ENCODE measurements around the gene AMPD3.

Gene AMPD3

GRCh38 chr11:10540546-10540914, 85.5 kb downstream of the AMPD3 start:
- Histone ChIP-seq H3K9me3 (ENCODE audit: control insufficient read depth, insufficient read depth, low read length) (no peaks in the 10 kb centered on the region), H3K9ac (ENCODE audit: low read depth, low read length) (peak overlapping the region; percentile 55), H3K4me1 (ENCODE audit: control insufficient read depth, insufficient read depth, low read length) (no peaks in the 10 kb centered on the region), H3K4me3 (ENCODE audit: low read depth, low read length) (peak overlapping the region; percentile 83), H3K36me3 (ENCODE audit: control insufficient read depth, insufficient read depth, low read length) (no peaks in the 10 kb centered on the region), H3K27me3 (ENCODE audit: control insufficient read depth, insufficient read depth, low read length) (peaks cover 7% of the 10 kb centered on the region)

DNA sequence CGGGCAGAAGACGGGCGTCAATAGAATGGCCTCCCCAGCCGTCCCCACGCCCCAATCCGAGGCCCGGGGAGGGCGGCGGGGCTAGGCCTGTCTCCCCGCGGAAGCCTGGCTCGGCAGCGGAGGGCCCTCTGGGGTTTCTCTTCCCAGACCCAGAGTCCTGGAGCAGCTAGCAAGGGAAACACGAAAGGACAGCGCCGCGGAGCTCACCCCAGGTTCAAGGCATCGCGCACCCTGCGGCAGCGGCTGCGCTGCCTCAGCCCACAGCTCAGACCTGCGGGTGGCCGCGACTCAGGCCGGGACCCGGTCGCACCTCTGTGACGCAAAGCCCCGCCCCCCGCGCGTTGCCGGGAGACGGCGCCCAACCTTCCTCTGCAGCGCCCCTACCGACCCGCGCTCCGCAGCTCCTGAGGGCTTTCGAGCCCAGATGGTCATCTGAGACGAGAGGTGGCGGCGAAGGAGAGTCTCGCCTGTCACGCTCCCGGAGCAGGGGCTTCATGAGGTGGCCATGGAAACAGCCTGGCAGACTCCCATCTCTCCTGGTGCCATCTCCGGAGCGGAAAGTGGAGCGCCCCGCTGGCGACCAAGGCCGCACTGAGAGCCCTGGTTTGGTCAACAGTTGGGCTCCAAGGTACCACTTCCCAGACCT, 86.0 kb downstream of the AMPD3 start, which contains the start of gene RNF141:
TSS of gene RNF141 (minus strand) at position 273 of the 646 bp plus-strand sequence. CDS start 7,029 bp downstream, outside the sequence.
- Histone ChIP-seq H3K9me3 (ENCODE audit: control insufficient read depth, insufficient read depth, low read length) (no peaks in the 10 kb centered on the region), H3K4me1 (ENCODE audit: control insufficient read depth, insufficient read depth, low read length) (no peaks in the 10 kb centered on the region), H3K36me3 (ENCODE audit: control insufficient read depth, insufficient read depth, low read length) (no peaks in the 10 kb centered on the region), H3K4me3 (ENCODE audit: low read depth, low read length) (peak within 1 kb of the TSS; percentile 83), H3K27me3 (ENCODE audit: control insufficient read depth, insufficient read depth, low read length) (peaks cover 7% of the 10 kb centered on the region), H3K9ac (ENCODE audit: low read depth, low read length) (peak within 1 kb of the TSS; percentile 55)

DNA sequence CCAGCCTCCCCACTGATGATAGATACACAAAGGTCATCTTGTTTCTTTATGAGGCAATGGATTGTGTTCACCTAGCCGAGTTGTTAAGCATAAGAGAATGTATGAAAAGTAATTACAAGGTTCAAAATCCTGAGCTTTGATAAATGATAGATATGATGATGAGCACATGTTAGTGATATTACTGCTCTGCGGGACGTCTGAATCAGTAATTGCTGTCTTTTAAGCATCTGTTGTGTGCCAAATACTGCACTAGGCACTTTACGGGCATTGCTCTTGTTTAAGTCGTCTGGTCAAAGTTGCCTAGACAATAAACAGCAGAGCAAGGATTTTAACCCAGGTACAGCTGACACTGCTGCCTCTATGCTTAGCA, 86.5 kb downstream of the AMPD3 start:
- peak overlapping the region; percentile 59 for H3K4me3 ChIP-seq (ENCODE audit: low read depth, low read length)
- H3K27me3 ChIP-seq (ENCODE audit: control insufficient read depth, insufficient read depth, low read length): peaks cover 7% of the 10 kb centered on the region
- no peaks in the 10 kb centered on the region for H3K36me3 ChIP-seq (ENCODE audit: control insufficient read depth, insufficient read depth, low read length)
- H3K4me1 ChIP-seq (ENCODE audit: control insufficient read depth, insufficient read depth, low read length): no peaks in the 10 kb centered on the region
- no peaks in the 10 kb centered on the region for H3K9me3 ChIP-seq (ENCODE audit: control insufficient read depth, insufficient read depth, low read length)
- H3K9ac ChIP-seq (ENCODE audit: low read depth, low read length): no peak overlapping the region

DNA sequence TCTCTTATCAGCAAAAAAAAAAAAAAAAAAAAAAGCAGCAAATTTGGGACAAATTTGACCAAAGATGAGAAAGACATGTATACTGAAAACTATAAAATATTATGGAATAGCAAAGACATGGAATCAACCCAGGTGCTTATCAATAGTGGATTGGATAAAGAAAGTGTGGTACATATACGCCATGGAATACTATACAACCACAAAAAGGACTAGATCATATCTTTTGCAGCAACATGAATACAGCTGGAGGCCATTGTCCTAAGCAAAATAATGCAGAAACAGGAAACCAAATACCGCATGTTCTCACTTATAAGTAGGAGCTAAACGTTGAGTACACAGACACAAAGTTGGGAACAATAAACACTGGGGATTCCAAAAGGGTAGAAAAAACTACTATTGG, 87.7 kb downstream of the AMPD3 start:
- H3K4me1 ChIP-seq (ENCODE audit: control insufficient read depth, insufficient read depth, low read length): no peaks in the 10 kb centered on the region
- H3K36me3 ChIP-seq (ENCODE audit: control insufficient read depth, insufficient read depth, low read length): no peaks in the 10 kb centered on the region
- peaks cover 7% of the 10 kb centered on the region for H3K27me3 ChIP-seq (ENCODE audit: control insufficient read depth, insufficient read depth, low read length)
- H3K9ac ChIP-seq (ENCODE audit: low read depth, low read length): no peak overlapping the region
- H3K4me3 ChIP-seq (ENCODE audit: low read depth, low read length): no peak overlapping the region
- H3K9me3 ChIP-seq (ENCODE audit: control insufficient read depth, insufficient read depth, low read length): no peaks in the 10 kb centered on the region

GRCh38 chr11:10543782-10544181, 88.7 kb downstream of the AMPD3 start:
- no peaks in the 10 kb centered on the region for H3K36me3 ChIP-seq (ENCODE audit: control insufficient read depth, insufficient read depth, low read length)
- no peak overlapping the region for H3K4me3 ChIP-seq (ENCODE audit: low read depth, low read length)
- H3K4me1 ChIP-seq (ENCODE audit: control insufficient read depth, insufficient read depth, low read length): no peaks in the 10 kb centered on the region
- peaks cover 7% of the 10 kb centered on the region for H3K27me3 ChIP-seq (ENCODE audit: control insufficient read depth, insufficient read depth, low read length)
- H3K9ac ChIP-seq (ENCODE audit: low read depth, low read length): no peak overlapping the region
- no peaks in the 10 kb centered on the region for H3K9me3 ChIP-seq (ENCODE audit: control insufficient read depth, insufficient read depth, low read length)

DNA sequence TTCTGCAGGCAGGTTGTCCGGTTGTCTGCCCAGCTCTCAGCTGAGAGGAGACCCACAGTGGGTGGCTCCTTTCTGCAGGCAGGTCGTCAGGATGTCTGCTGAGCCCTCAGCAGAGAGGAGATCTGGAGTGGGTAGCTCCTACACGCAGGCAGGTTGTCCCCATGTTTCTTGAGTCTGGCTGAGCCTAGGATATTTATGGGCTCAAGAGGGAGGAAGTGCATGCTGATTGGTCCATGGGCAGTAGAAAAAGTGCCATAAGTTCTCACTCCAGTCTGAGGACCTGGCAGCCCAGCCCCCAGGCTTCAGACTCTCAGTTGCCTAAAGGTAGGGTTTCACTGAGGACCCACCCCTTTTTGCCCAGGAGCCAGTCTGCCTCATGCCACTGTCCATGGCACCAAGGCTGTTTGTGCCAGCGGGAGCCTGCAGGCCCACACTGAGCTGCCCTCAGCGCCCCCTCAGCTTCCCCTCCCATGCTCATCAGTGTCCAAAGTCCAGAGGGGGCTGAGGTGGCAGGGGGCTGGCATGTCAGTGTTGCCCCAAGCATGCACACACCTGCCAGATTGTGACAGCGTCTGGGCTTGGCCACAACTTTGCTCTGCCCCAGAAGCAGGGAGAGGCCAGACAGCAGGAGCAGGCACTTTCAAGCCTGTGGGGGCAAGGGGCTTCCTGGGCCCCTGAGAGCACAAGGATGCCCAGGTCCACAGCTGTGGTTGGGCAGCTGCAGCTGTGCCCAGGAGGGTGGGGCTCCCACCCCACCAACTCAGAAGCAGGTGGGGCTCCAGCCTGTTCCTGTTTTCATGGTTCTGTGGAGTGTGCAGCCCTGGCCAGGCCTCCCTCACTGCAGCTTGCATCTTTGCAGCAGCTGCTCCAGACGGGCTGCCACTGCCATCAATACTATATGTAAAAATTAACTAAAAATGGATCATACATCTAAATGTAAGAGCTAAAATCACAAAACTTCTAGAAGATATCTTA, 89.7 kb downstream of the AMPD3 start:
- Histone ChIP-seq H3K9ac (ENCODE audit: low read depth, low read length) (no peak overlapping the region), H3K9me3 (ENCODE audit: control insufficient read depth, insufficient read depth, low read length) (no peaks in the 10 kb centered on the region), H3K4me1 (ENCODE audit: control insufficient read depth, insufficient read depth, low read length) (no peaks in the 10 kb centered on the region), H3K36me3 (ENCODE audit: control insufficient read depth, insufficient read depth, low read length) (no peaks in the 10 kb centered on the region), H3K27me3 (ENCODE audit: control insufficient read depth, insufficient read depth, low read length) (peaks cover 7% of the 10 kb centered on the region), H3K4me3 (ENCODE audit: low read depth, low read length) (no peak overlapping the region)

DNA sequence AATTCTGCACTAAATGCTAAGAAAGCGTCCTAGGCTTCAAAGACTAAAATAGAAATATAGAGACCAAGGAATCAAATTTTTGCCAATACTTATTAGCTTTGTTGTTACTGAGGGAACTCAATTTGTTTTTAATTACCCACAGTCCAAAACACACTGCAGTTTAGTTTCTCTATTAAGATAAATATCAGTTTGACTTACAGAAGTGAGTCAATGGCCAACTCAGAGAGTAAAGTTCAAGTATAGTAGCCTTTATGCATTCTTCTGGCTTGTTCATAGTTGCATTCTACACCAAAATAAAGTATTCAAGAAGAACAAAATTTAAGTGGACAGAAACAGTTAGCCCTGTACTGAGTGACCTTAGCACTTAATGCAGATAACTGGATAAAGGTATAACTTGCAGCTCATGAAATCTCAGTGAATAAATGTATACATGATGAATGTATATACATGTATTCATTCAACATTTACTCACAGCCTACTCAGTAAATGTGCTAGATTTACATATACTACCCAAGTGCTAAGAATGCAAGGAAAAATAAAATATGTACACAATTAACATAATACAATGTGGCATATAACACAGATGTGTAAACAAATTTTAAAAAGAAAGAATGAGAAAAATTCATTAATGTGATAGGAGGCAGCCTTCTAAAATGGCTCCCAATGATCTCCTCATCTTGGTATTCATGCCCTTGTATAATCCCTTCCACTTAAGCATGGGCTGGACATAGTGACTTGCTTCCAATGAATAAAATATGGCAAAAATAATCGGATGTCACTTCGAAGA, 95.6 kb downstream of the AMPD3 start:
- Histone ChIP-seq H3K36me3 (ENCODE audit: control insufficient read depth, insufficient read depth, low read length) (no peaks in the 10 kb centered on the region), H3K9ac (ENCODE audit: low read depth, low read length) (no peak overlapping the region), H3K27me3 (ENCODE audit: control insufficient read depth, insufficient read depth, low read length) (no peaks in the 10 kb centered on the region), H3K4me3 (ENCODE audit: low read depth, low read length) (no peak overlapping the region), H3K4me1 (ENCODE audit: control insufficient read depth, insufficient read depth, low read length) (peaks cover 2% of the 10 kb centered on the region), H3K9me3 (ENCODE audit: control insufficient read depth, insufficient read depth, low read length) (no peaks in the 10 kb centered on the region)

DNA sequence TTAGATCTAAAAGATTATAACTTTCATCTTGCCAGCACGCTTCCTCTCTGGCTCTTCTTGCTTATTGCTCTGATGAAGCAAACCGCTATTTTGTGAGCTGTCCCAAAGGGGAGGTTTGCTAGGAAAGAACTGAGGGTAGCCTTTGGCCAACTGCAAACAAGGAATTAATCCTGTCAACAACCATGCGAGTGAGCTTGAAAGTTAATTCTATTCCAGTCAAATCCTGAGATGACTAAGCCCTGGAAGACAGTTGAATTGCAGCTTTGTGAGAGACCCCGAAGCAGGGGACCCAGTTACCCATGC, 96.2 kb downstream of the AMPD3 start:
- no peak overlapping the region for H3K4me3 ChIP-seq (ENCODE audit: low read depth, low read length)
- no peak overlapping the region for H3K9ac ChIP-seq (ENCODE audit: low read depth, low read length)
- H3K27me3 ChIP-seq (ENCODE audit: control insufficient read depth, insufficient read depth, low read length): no peaks in the 10 kb centered on the region
- no peaks in the 10 kb centered on the region for H3K9me3 ChIP-seq (ENCODE audit: control insufficient read depth, insufficient read depth, low read length)
- H3K36me3 ChIP-seq (ENCODE audit: control insufficient read depth, insufficient read depth, low read length): no peaks in the 10 kb centered on the region
- peaks cover 2% of the 10 kb centered on the region for H3K4me1 ChIP-seq (ENCODE audit: control insufficient read depth, insufficient read depth, low read length)

DNA sequence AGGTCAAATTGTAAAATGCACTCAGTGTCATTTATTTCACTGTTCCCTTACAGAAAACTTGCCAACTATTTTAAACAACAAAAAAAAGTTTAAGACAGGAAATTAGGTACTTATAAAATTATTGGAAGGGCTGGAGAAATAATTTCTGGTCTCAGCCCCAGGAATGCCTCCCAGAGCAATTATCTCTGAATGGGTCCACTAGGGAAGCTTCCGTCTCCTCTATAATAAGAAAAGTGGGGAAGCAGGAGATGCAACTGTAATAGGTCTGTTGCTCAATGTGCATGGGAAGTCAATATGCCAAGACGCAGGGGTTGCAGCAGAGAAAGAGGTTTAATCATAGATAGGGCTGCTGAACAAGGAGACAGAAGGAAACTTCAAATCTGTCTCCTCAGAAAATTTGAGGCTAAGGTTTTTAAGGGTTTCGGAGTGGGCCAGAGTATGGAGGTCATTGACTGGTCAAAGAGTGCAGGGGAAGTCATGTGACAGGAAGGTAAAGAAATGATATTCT, 96.8 kb downstream of the AMPD3 start:
- Histone ChIP-seq H3K9me3 (ENCODE audit: control insufficient read depth, insufficient read depth, low read length) (no peaks in the 10 kb centered on the region), H3K4me3 (ENCODE audit: low read depth, low read length) (no peak overlapping the region), H3K36me3 (ENCODE audit: control insufficient read depth, insufficient read depth, low read length) (no peaks in the 10 kb centered on the region), H3K9ac (ENCODE audit: low read depth, low read length) (no peak overlapping the region), H3K27me3 (ENCODE audit: control insufficient read depth, insufficient read depth, low read length) (no peaks in the 10 kb centered on the region), H3K4me1 (ENCODE audit: control insufficient read depth, insufficient read depth, low read length) (peaks cover 2% of the 10 kb centered on the region)

- Histone ChIP-seq H3K4me1 (ENCODE audit: control insufficient read depth, insufficient read depth, low read length) (peaks cover 2% of the 10 kb centered on the region), H3K4me3 (ENCODE audit: low read depth, low read length) (no peak overlapping the region), H3K27me3 (ENCODE audit: control insufficient read depth, insufficient read depth, low read length) (no peaks in the 10 kb centered on the region), H3K36me3 (ENCODE audit: control insufficient read depth, insufficient read depth, low read length) (no peaks in the 10 kb centered on the region), H3K9ac (ENCODE audit: low read depth, low read length) (no peak overlapping the region), H3K9me3 (ENCODE audit: control insufficient read depth, insufficient read depth, low read length) (no peaks in the 10 kb centered on the region)
These were observed 101.5 kb downstream of the AMPD3 start for GRCh38 chr11:10556590-10556989.

Measured in iPS-15b (cell line).